Measurements from ENCODE around the gene ACOT12.
"Not testable (repeated sequence)": the region's sequence is repeated elsewhere in the genome, so short reads cannot be mapped to it uniquely, and the experiment has no call there.

The ACOT12 gene

DNA sequence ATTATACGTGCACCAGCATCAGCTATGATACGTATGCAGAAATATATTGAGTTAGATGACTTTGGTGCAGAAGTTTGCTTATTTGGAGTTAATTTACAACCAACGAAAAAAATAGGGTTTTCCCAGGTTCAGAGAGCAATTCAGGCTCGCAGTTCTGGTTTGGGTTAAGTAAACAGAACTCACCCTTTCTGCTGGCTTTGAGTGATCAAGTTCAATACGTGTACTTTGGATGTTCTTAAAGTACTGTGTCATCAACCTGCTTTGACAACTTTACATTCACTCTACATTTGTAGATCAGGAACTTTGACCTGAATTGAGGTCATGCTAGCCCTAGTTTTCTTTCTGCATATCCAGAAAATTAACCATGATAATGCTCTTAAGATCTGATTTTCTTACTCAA is 40.7 kb downstream of the ACOT12 start:
- H3K36me3 ChIP-seq, result no peaks in the 10 kb centered on the region
- no peak for DNase-seq
- no peaks in the 10 kb centered on the region for H3K27me3 ChIP-seq (ENCODE audit: insufficient read depth, low read depth, severe bottlenecking)
- H3K4me3 ChIP-seq (ENCODE audit: low read depth, low read length), result no peak overlapping the region
- no peak overlapping the region for H3K27ac ChIP-seq
- TF ChIP-seq, protein P1, sequence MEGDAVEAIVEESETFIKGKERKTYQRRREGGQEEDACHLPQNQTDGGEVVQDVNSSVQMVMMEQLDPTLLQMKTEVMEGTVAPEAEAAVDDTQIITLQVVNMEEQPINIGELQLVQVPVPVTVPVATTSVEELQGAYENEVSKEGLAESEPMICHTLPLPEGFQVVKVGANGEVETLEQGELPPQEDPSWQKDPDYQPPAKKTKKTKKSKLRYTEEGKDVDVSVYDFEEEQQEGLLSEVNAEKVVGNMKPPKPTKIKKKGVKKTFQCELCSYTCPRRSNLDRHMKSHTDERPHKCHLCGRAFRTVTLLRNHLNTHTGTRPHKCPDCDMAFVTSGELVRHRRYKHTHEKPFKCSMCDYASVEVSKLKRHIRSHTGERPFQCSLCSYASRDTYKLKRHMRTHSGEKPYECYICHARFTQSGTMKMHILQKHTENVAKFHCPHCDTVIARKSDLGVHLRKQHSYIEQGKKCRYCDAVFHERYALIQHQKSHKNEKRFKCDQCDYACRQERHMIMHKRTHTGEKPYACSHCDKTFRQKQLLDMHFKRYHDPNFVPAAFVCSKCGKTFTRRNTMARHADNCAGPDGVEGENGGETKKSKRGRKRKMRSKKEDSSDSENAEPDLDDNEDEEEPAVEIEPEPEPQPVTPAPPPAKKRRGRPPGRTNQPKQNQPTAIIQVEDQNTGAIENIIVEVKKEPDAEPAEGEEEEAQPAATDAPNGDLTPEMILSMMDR (IDR thresholded peaks at IDR 0.05; ENCODE audit: low read depth, low read length), result no peak
- no peaks in the 10 kb centered on the region for H3K9me3 ChIP-seq (ENCODE audit: severe bottlenecking)

- H3K36me3 ChIP-seq, result no peaks in the 10 kb centered on the region
- H3K9me3 ChIP-seq (ENCODE audit: severe bottlenecking), result no peaks in the 10 kb centered on the region
- DNase-seq, result no peak
- H3K4me3 ChIP-seq (ENCODE audit: low read depth, low read length), result no peak overlapping the region
- no peaks in the 10 kb centered on the region for H3K27me3 ChIP-seq (ENCODE audit: insufficient read depth, low read depth, severe bottlenecking)
- TF ChIP-seq, protein P1 (IDR thresholded peaks at IDR 0.05; ENCODE audit: low read depth, low read length), result no peak
- no peak overlapping the region for H3K27ac ChIP-seq
Measured at GRCh38 chr5:81350507-81350906, 43.4 kb downstream of the ACOT12 start.

DNA sequence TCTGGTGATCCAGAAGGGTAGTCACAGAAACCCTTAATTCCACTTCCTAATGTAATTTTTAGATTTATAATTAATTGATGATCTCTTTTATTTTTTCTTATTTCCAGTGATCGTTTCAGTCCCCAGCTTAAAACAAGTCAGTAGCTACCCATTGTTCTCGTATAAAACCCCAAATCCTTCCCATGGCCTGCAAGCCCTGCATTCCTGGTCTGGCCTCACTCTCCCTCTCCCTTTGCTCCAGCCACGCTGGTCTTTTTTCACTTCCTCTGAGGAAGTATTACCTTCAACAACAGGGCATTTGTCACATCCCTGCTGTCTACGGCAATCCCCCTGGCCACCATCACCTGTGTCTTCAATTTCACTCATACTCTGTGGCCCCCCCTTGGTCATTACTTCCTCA is 44.8 kb downstream of the ACOT12 start:
- Histone ChIP-seq H3K4me3 (ENCODE audit: low read depth, low read length) (no peak overlapping the region), H3K27me3 (ENCODE audit: insufficient read depth, low read depth, severe bottlenecking) (no peaks in the 10 kb centered on the region), H3K27ac (no peak overlapping the region), H3K36me3 (no peaks in the 10 kb centered on the region), H3K9me3 (ENCODE audit: severe bottlenecking) (no peaks in the 10 kb centered on the region)
- no peak for DNase-seq
- TF ChIP-seq, protein P1 (IDR thresholded peaks at IDR 0.05; ENCODE audit: low read depth, low read length), result no peak

GRCh38 chr5:81345411-81346003 is 48.4 kb downstream of the ACOT12 start:
- Histone ChIP-seq H3K4me3 (ENCODE audit: low read depth, low read length) (no peak overlapping the region), H3K27ac (no peak overlapping the region), H3K9me3 (ENCODE audit: severe bottlenecking) (no peaks in the 10 kb centered on the region), H3K27me3 (ENCODE audit: insufficient read depth, low read depth, severe bottlenecking) (no peaks in the 10 kb centered on the region), H3K36me3 (no peaks in the 10 kb centered on the region)
- TF ChIP-seq, protein P1 (IDR thresholded peaks at IDR 0.05; ENCODE audit: low read depth, low read length), result no peak
- no peak for DNase-seq

DNA sequence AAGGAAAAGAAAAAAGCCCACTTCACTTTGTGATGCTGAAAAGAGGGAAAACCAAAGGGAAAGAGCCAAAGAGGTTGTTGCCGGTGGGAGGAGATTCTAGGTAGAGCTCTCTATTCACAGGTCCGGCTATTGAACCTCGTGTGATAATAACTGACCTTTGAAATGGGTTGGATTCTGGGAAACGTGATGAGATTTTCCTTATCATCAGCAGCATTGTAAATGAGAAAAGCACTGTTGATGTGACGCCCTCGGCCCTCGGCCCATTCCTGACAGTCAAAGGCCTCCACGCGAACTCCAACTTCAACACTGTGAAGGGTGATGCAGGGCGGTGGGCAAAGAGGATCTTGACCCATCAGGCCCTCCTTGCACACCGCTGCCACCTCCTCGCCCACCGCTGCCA is 49.2 kb downstream of the ACOT12 start:
- Histone ChIP-seq H3K27ac (no peak overlapping the region), H3K36me3 (no peaks in the 10 kb centered on the region), H3K4me3 (ENCODE audit: low read depth, low read length) (no peak overlapping the region), H3K27me3 (ENCODE audit: insufficient read depth, low read depth, severe bottlenecking) (no peaks in the 10 kb centered on the region), H3K9me3 (ENCODE audit: severe bottlenecking) (no peaks in the 10 kb centered on the region)
- DNase-seq, result no peak
- TF ChIP-seq, protein P1 (IDR thresholded peaks at IDR 0.05; ENCODE audit: low read depth, low read length), result no peak

DNA sequence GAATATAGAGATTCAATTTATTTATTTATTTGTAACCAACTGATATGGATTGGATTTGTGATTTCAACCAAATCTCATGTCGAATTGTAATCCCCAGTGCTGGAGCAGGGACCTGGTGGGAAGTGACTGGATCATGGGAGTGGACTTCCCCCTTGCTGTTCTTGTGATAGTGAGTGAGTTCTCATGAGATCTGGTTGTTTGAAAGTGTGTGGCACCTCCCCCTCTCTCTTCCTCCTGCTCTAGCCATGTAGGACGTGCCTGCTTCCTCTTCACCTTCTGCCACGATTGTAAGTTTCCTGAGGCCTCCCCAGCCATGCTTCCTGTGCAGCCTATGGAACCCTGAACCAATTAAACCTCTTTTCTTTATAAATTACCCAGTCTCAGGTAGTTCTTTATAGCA is 55.7 kb downstream of the ACOT12 start:
- H3K27ac ChIP-seq; H3K4me3 ChIP-seq (ENCODE audit: low read depth, low read length); DNase-seq; H3K27me3 ChIP-seq (ENCODE audit: insufficient read depth, low read depth, severe bottlenecking); H3K9me3 ChIP-seq (ENCODE audit: severe bottlenecking); H3K36me3 ChIP-seq: not testable (repeated sequence)

Data from WERI-Rb-1 (cell line).